ENCODE measurements around the gene EBF3.

GRCh38 chr10:129825221-129825620 is 138.9 kb downstream of the EBF3 start:
- TF ChIP-seq CTCF (IDR thresholded peaks at IDR 0.05; ENCODE audit: insufficient read depth, low read depth, low read length) (no peak), EZH2 (IDR thresholded peaks at IDR 0.05; ENCODE audit: insufficient read depth, low read length) (no peak)

All from astrocyte (in vitro differentiated cells and primary cell).